GM19035 (cell line): ENCODE measurements around the gene LPP.

ENCODE experiments used
- ATAC-seq: cut with Tn5 transposase; IDR thresholded peaks from one replicate; pipeline ENCODE4 v1.9.1; 2021; ENCODE audit not compliant: unreplicated experiment

Gene LPP

GRCh38 chr3:188323067-188323842 lies 169.3 kb downstream of the LPP start:
- ATAC-seq, result no peak

GRCh38 chr3:188326111-188326510 lies 172.2 kb downstream of the LPP start:
- ATAC-seq, result no peak

GRCh38 chr3:188326968-188327367 lies 173.0 kb downstream of the LPP start:
- no peak for ATAC-seq

GRCh38 chr3:188327433-188327832 lies 173.5 kb downstream of the LPP start:
- ATAC-seq, result no peak

GRCh38 chr3:188330138-188330537 lies 176.2 kb downstream of the LPP start:
- ATAC-seq, result no peak

- ATAC-seq, result no peak
These were observed 177.2 kb downstream of the LPP start for GRCh38 chr3:188331166-188331565.

GRCh38 chr3:188332085-188332484 lies 178.1 kb downstream of the LPP start:
- ATAC-seq, result no peak

- no peak for ATAC-seq
These were observed 181.7 kb downstream of the LPP start for GRCh38 chr3:188335656-188336055.

GRCh38 chr3:188336178-188336577 lies 182.2 kb downstream of the LPP start:
- ATAC-seq, result no peak

- no peak for ATAC-seq
These were observed 183.3 kb downstream of the LPP start for GRCh38 chr3:188337232-188337631.

GRCh38 chr3:188338086-188338485 lies 184.1 kb downstream of the LPP start:
- ATAC-seq, result no peak

- no peak for ATAC-seq
These were observed 185.7 kb downstream of the LPP start for GRCh38 chr3:188339410-188340295.

- no peak for ATAC-seq
These were observed 187.5 kb downstream of the LPP start for GRCh38 chr3:188341501-188341900.

- no peak for ATAC-seq
These were observed 189.2 kb downstream of the LPP start for GRCh38 chr3:188342991-188343732.

- no peak for ATAC-seq
These were observed 189.9 kb downstream of the LPP start for GRCh38 chr3:188343894-188344293.

- no peak for ATAC-seq
These were observed 191.3 kb downstream of the LPP start for GRCh38 chr3:188345223-188345622.

GRCh38 chr3:188348435-188349244 lies 194.7 kb downstream of the LPP start:
- ATAC-seq, result no peak

GRCh38 chr3:188349351-188349901 lies 195.5 kb downstream of the LPP start:
- ATAC-seq, result no peak

- no peak for ATAC-seq
These were observed 196.0 kb downstream of the LPP start for GRCh38 chr3:188349933-188350332.

- no peak for ATAC-seq
These were observed 197.0 kb downstream of the LPP start for GRCh38 chr3:188350961-188351360.
